VCaP (cell line): Measurements from ENCODE around the gene RARA.

Source experiments
- H3K27ac ChIP-seq: fragments of 450-650 bp; 2 replicates; pipeline ENCODE4 v1.5.1; 2017
- CTCF ChIP-seq: fragments of 450-650 bp; conservative IDR thresholded peaks from 2 replicates; pipeline ENCODE4 v1.5.1; 2017; ENCODE audit warnings: mild to moderate bottlenecking, moderate library complexity

Gene RARA

GRCh38 chr17:40342504-40343218 is 33.7 kb downstream of the RARA start:
- H3K27ac ChIP-seq: peak overlapping the region; percentile 80; the same call in 1 of the 2 replicates
- no peak for TF ChIP-seq CTCF

GRCh38 chr17:40343219-40344119 is 34.5 kb downstream of the RARA start:
- no peak overlapping the region for H3K27ac ChIP-seq
- no peak for TF ChIP-seq CTCF

GRCh38 chr17:40344421-40345160 is 35.6 kb downstream of the RARA start:
- no peak for TF ChIP-seq CTCF
- H3K27ac ChIP-seq: peak overlapping the region; percentile 74; the same call in 1 of the 2 replicates

- no peak for TF ChIP-seq CTCF
- H3K27ac ChIP-seq: peak overlapping the region; percentile 74
Measured at GRCh38 chr17:40345161-40345993, 36.4 kb downstream of the RARA start.

- peak overlapping the region; percentile 74 for H3K27ac ChIP-seq
- no peak for TF ChIP-seq CTCF
Measured at GRCh38 chr17:40345994-40346764, 37.2 kb downstream of the RARA start.

GRCh38 chr17:40346765-40347158 is 37.8 kb downstream of the RARA start:
- TF ChIP-seq CTCF: no peak
- no peak overlapping the region for H3K27ac ChIP-seq
